HepG2 (cell line): ENCODE results near the gene THSD4. TPM values are rescaled to one million over a fixed set of nuclear protein-coding genes. Genes with fewer than 3 reads are reported as not detected.

Source experiments
- ATAC-seq: fragments of 200-7000 bp; cut with Tn5 transposase; 3 replicates; pipeline ENCODE4 v1.9.1; 2020; ENCODE audit warnings: mild to moderate bottlenecking, moderate library complexity
- BruUV-seq: library from RNA; stranded (reverse); fragments of 400-500 nt; replicated peaks from 2 replicates; lab custom pipeline; 2021; lab: Mats Ljungman, UMichigan
- CTCF ChIA-PET: fragments of 300-600 bp; formaldehyde crosslinking; extraction: SDS; loops from one replicate; lab custom pipeline; 2021; ENCODE audit warnings: low total read pairs, inconsistent platforms, low intra/inter-chr PET ratio; lab: Yijun Ruan, JAX
- POLR2A ChIA-PET: fragments of 350-600 bp; sonication (Branson Sonifier 250); formaldehyde crosslinking; loops from one replicate; lab custom pipeline; 2020; ENCODE audit warnings: antibody characterized with exemption, inconsistent platforms; lab: Yijun Ruan, JAX
- DNase-seq: peaks from one replicate; pipeline ENCODE4 v3.0.0-alpha.2; 2015; ENCODE audit warnings: low spot score
- FAIRE-seq: peaks from 3 replicates; lab custom pipeline; 2011; peaks lifted over from hg19 to GRCh38; lab: Jason Lieb, UNC
- H2AFZ ChIP-seq: one replicate; pipeline ENCODE4 v1.6.1; 2011; ENCODE audit warnings: low read length, inconsistent platforms
- H3K27ac ChIP-seq: fragments of 300-600 bp; 3 replicates; pipeline ENCODE4 v1.8.0; 2011; ENCODE audit warnings: mixed run types, mild to moderate bottlenecking, mixed read lengths, low read length, inconsistent platforms; ENCODE audit not compliant: insufficient read depth; ENCODE audit errors: extremely low read length
- H3K27me3 ChIP-seq, 2 experiments: fragments of 200-600 bp in 1 of 2; 2 replicates in 1 of 2; 3 replicates in 1 of 2; pipeline versions ENCODE4 v1.6.0 to v1.8.0; 2011; ENCODE audit warnings: low read length in 2 of 2, mild to moderate bottlenecking in 2 of 2, moderate library complexity in 2 of 2, inconsistent platforms in 1 of 2; ENCODE audit not compliant: insufficient read depth in 2 of 2, control insufficient read depth in 1 of 2
- H3K36me3 ChIP-seq, 2 experiments: fragments of 200-600 bp in 1 of 2; replicated peaks in 1 of 2; 2 replicates in 1 of 2; 3 replicates in 1 of 2; pipeline versions ENCODE4 v1.5.1 to v1.8.0; 2011; ENCODE audit warnings: low read length in 2 of 2, inconsistent platforms in 1 of 2; ENCODE audit not compliant: insufficient read depth in 2 of 2, control insufficient read depth in 1 of 2
- H3K4me1 ChIP-seq: 2 replicates; pipeline ENCODE4 v1.5.1; 2012; ENCODE audit warnings: low read length, inconsistent platforms; ENCODE audit not compliant: insufficient read depth
- H3K4me2 ChIP-seq: 2 replicates; pipeline ENCODE4 v1.6.0; 2011; ENCODE audit warnings: low read depth, low read length, inconsistent platforms
- H3K4me3 ChIP-seq, 3 experiments: fragments of 200-600 bp in 1 of 3; sonication (generic), shearing (Covaris generic) in 1 of 3; replicated peaks in 1 of 3; 2 replicates each; pipeline ENCODE4 v1.5.1; 2011 to 2016; ENCODE audit warnings: low read length in 3 of 3, inconsistent platforms in 2 of 3, low read depth in 2 of 3, mild to moderate bottlenecking in 2 of 3, control low read depth in 1 of 3, mixed read lengths in 1 of 3; ENCODE audit not compliant: insufficient read depth in 1 of 3
- H3K79me2 ChIP-seq: one replicate; pipeline ENCODE4 v1.6.1; 2011; ENCODE audit warnings: low read length, inconsistent platforms; ENCODE audit not compliant: insufficient read depth
- H3K9ac ChIP-seq: 2 replicates; pipeline ENCODE4 v1.6.0; 2011; ENCODE audit warnings: mild to moderate bottlenecking, low read depth, low read length, inconsistent platforms; ENCODE audit not compliant: insufficient read depth
- H3K9me3 ChIP-seq: 2 replicates; pipeline ENCODE4 v1.5.1; 2012; ENCODE audit warnings: mild to moderate bottlenecking, low read length
- H4K20me1 ChIP-seq: 2 replicates; pipeline ENCODE4 v1.6.0; 2011; ENCODE audit warnings: inconsistent platforms, mild to moderate bottlenecking, low read length, moderate library complexity; ENCODE audit not compliant: insufficient read depth
- ARNT ChIP-seq: fragments of 450-650 bp; IDR thresholded peaks from 2 replicates; pipeline ENCODE4 v1.6.1; 2017
- FOXC1 ChIP-seq: sonication (generic); formaldehyde crosslinking; IDR thresholded peaks from 2 replicates; pipeline ENCODE4 v1.8.0; 2022; ENCODE audit warnings: mild to moderate bottlenecking, missing genetic modification reagents, borderline replicate concordance
- HHEX ChIP-seq: IDR thresholded peaks from 2 replicates; pipeline ENCODE4 v1.6.1; 2016; ENCODE audit warnings: control low read depth
- HNF4A ChIP-seq: sonication (generic); formaldehyde crosslinking; IDR thresholded peaks from 2 replicates; pipeline ENCODE4 v1.4.0; 2020; ENCODE audit warnings: missing genetic modification reagents
- KAT2B ChIP-seq: fragments of 150-350 bp; IDR thresholded peaks from 2 replicates; pipeline ENCODE4 v1.6.1; 2014; ENCODE audit warnings: low read depth, low read length, borderline replicate concordance
- KDM2A ChIP-seq: sonication (generic); formaldehyde crosslinking; IDR thresholded peaks from 2 replicates; pipeline ENCODE4 v1.4.0; 2020; ENCODE audit warnings: low read depth, missing genetic modification reagents, borderline replicate concordance
- MBNL3 ChIP-seq: fragments of 250-450 bp; sonication (Bioruptor Pico); conservative IDR thresholded peaks from 2 replicates; pipeline ENCODE4 v1.8.0; 2022; ENCODE audit warnings: mild to moderate bottlenecking, inconsistent platforms
- MED8 ChIP-seq: sonication (generic); formaldehyde crosslinking; IDR thresholded peaks from 2 replicates; pipeline ENCODE4 v1.8.1; 2023; ENCODE audit warnings: mild to moderate bottlenecking, missing genetic modification reagents; ENCODE audit not compliant: insufficient replicate concordance
- NFATC3 ChIP-seq: sonication (generic); formaldehyde crosslinking; IDR thresholded peaks from 2 replicates; pipeline ENCODE4 v1.5.1; 2020; ENCODE audit warnings: mild to moderate bottlenecking, missing genetic modification reagents
- PHB2 ChIP-seq: fragments of 450-650 bp; IDR thresholded peaks from 2 replicates; pipeline ENCODE4 v1.6.1; 2018; ENCODE audit not compliant: partially characterized antibody
- POLR2G ChIP-seq: fragments of 200-400 bp; formaldehyde crosslinking; IDR thresholded peaks from 2 replicates; pipeline ENCODE4 v1.6.1; 2018; ENCODE audit warnings: mild to moderate bottlenecking, low read depth, low read length, moderate library complexity
- SALL2 ChIP-seq: sonication (generic); formaldehyde crosslinking; IDR thresholded peaks from 2 replicates; pipeline ENCODE4 v1.8.1; 2023; ENCODE audit warnings: mild to moderate bottlenecking, missing genetic modification reagents, inconsistent platforms
- THAP9 ChIP-seq: sonication (generic); formaldehyde crosslinking; IDR thresholded peaks from 2 replicates; pipeline ENCODE4; 2020; ENCODE audit warnings: missing genetic modification reagents, mild to moderate bottlenecking, borderline replicate concordance
- ZFP82 ChIP-seq: sonication (generic); formaldehyde crosslinking; IDR thresholded peaks from 2 replicates; pipeline ENCODE4 v1.5.1; 2020; ENCODE audit warnings: mild to moderate bottlenecking, missing genetic modification reagents, borderline replicate concordance
- ZNF138 ChIP-seq: sonication (generic); formaldehyde crosslinking; IDR thresholded peaks from 2 replicates; pipeline ENCODE4 v1.5.0; 2020; ENCODE audit warnings: mild to moderate bottlenecking, low read depth, missing genetic modification reagents
- ZNF564 ChIP-seq: sonication (generic); formaldehyde crosslinking; IDR thresholded peaks from 2 replicates; pipeline ENCODE4 v1.8.1; 2023; ENCODE audit warnings: mild to moderate bottlenecking, missing genetic modification reagents
- ZNF704 ChIP-seq: sonication (generic); formaldehyde crosslinking; IDR thresholded peaks from 2 replicates; pipeline ENCODE4 v1.8.1; 2023; ENCODE audit warnings: mild to moderate bottlenecking, inconsistent platforms, moderate library complexity, missing genetic modification reagents, borderline replicate concordance
- ZNF879 ChIP-seq: sonication (generic); formaldehyde crosslinking; IDR thresholded peaks from 2 replicates; pipeline ENCODE4 v1.8.1; 2023; ENCODE audit warnings: missing genetic modification reagents
- WGBS: methylation state at CpG from one replicate; pipeline ENCODE4 v1.1.6; 2017; ENCODE audit warnings: low lambda C conversion rate; 5-methylcytosine and 5-hydroxymethylcytosine counted together
- in situ Hi-C: cut with HindIII; loops from 2 replicates; pipeline ENCODE4 v1.10.0; 2017; ENCODE audit warnings: low pct_unique_long_range_greater_than_20kb; ENCODE audit not compliant: extremely low pct_ligation_motif_present
- intact Hi-C: fragments of 100-400 bp; cut with micrococcal nuclease; formaldehyde crosslinking; loops from one replicate; pipeline ENCODE4 v1.10.0; 2022; ENCODE audit not compliant: unreplicated experiment
- polyA plus RNA-seq, 8 experiments: library from polyadenylated mRNA; depleted of rRNA in 3 of 8; stranded (reverse) in 7 of 8; unstranded in 1 of 8; fragments of >200 nt; fragmentation: Illumina TruSeq in 4 of 8; extraction: Trizol in 4 of 8; gene quantifications; 2 replicates each; pipeline versions ENCODE4 v1.2.1 to v1.2.3, GENCODE V29; 2011 to 2016; ENCODE audit warnings: low read depth in 4 of 8, missing spikeins in 1 of 8, mixed read lengths in 1 of 8; ENCODE audit not compliant: insufficient read depth in 1 of 8
- total RNA-seq, 5 experiments: library from RNA; depleted of rRNA; stranded (reverse); fragments of >200 nt; fragmentation: Illumina TruSeq; extraction: Trizol; gene quantifications; 2 replicates each; pipeline ENCODE4 v1.2.3, GENCODE V29; 2016; ENCODE audit warnings: low read depth in 1 of 5

Gene THSD4
- total and polyA plus RNA-seq, 2 of the 13 experiments (the other 11 are each of a cell fraction or from before 2014, with no cell fraction given), result 0.07 to 0.21 TPM

GRCh38 chr15:71261418-71261817 lies 146.1 kb downstream of the THSD4 start:
- BruUV-seq, result no TSS peak
- H3K27me3 ChIP-seq, result peaks cover 0 to 1% of the 10 kb centered on the region in 2 experiments; a peak in 1 of 5 replicates
- H3K9ac ChIP-seq, result no peak overlapping the region
- H4K20me1 ChIP-seq, result no peaks in the 10 kb centered on the region
- no peaks in the 10 kb centered on the region for H3K9me3 ChIP-seq
- 50% methylated on average over 2 of the region's 2 CpGs for WGBS
- H2AFZ ChIP-seq, result no peak overlapping the region
- POLR2A ChIA-PET, result no interaction called here
- no peaks in the 10 kb centered on the region for H3K36me3 ChIP-seq
- no peak overlapping the region for H3K27ac ChIP-seq
- no peak overlapping the region for H3K4me2 ChIP-seq
- no peaks in the 10 kb centered on the region for H3K4me1 ChIP-seq
- FAIRE-seq, result no peak
- ATAC-seq, result no peak
- DNase-seq, result no peak
- H3K4me3 ChIP-seq, result no peak overlapping the region
- H3K79me2 ChIP-seq, result no peaks in the 10 kb centered on the region
- in situ Hi-C loops, result no loop called here
- CTCF ChIA-PET, result no interaction called here
- TF ChIP-seq ZNF564 (CRISPR knock-in tag) (no peak), ZNF138 (no peak)
- intact Hi-C loops, result no loop called here

- no peak for FAIRE-seq
- TF ChIP-seq KAT2B (no peak), MBNL3 (CRISPR knock-in tag) (no peak), ARNT (no peak), THAP9 (CRISPR knock-in tag) (no peak), ZNF879 (CRISPR knock-in tag) (no peak), ZNF704 (CRISPR knock-in tag) (no peak), FOXC1 (CRISPR knock-in tag) (no peak), NFATC3 (no peak), ZFP82 (CRISPR knock-in tag) (no peak), MED8 (CRISPR knock-in tag) (no peak), HNF4A (CRISPR knock-in tag) (no peak), SALL2 (no peak), PHB2 (no peak), KDM2A (CRISPR knock-in tag) (no peak), HHEX (CRISPR knock-in tag) (no peak), POLR2G (no peak)
Measured at GRCh38 chr15:71261909-71262308, 146.6 kb downstream of the THSD4 start.

More at GRCh38 chr15:71261909-71262308, 146.6 kb downstream of the THSD4 start:
- intact Hi-C loops (no loop called here), in situ Hi-C loops (no loop called here)
- H4K20me1 ChIP-seq, result no peaks in the 10 kb centered on the region
- H2AFZ ChIP-seq, result no peak overlapping the region
- H3K4me1 ChIP-seq, result no peaks in the 10 kb centered on the region
- ATAC-seq (no peak), DNase-seq (no peak)
- H3K79me2 ChIP-seq, result no peaks in the 10 kb centered on the region
- H3K4me3 ChIP-seq, result no peak overlapping the region
- H3K4me2 ChIP-seq, result no peak overlapping the region
- H3K27ac ChIP-seq, result no peak overlapping the region
- peaks cover 0 to 1% of the 10 kb centered on the region in 2 experiments; a peak in 1 of 5 replicates for H3K27me3 ChIP-seq
- no peaks in the 10 kb centered on the region for H3K9me3 ChIP-seq
- BruUV-seq, result no TSS peak
- CTCF ChIA-PET, result no interaction called here
- no peak overlapping the region for H3K9ac ChIP-seq
- H3K36me3 ChIP-seq, result no peaks in the 10 kb centered on the region
- POLR2A ChIA-PET, result no interaction called here
- 26% methylated on average over 6 of the region's 6 CpGs for WGBS
